Left renal cortex interstitium (tissue), 4 donors: ENCODE measurements around the gene C9orf50. TPM values are rescaled to one million over a fixed set of nuclear protein-coding genes. Genes with fewer than 3 reads are reported as not detected.
"Not testable (repeated sequence)": the region's sequence is repeated elsewhere in the genome, so short reads cannot be mapped to it uniquely, and the experiment has no call there.

Source experiments
- DNase-seq, 4 donors: peaks; one replicate each; pipeline ENCODE4 v3.0.0-alpha.2; 2013; ENCODE audit warnings: low read depth in 4 of 4, low spot score in 2 of 4, missing footprints in 1 of 4
- polyA plus RNA-seq, 4 donors: library from polyadenylated mRNA; unstranded; fragments of 120-200 nt; gene quantifications; one replicate each; pipeline ENCODE4 v1.2.1, GENCODE V29; 2013; ENCODE audit not compliant: insufficient read length in 4 of 4

C9orf50 gene
- polyA plus RNA-seq, 4 donors = 0.64 to 0.99 (median 0.83) TPM

GRCh38 chr9:129595903-129596540, 24.9 kb downstream of the C9orf50 start:
- no peak for DNase-seq

GRCh38 chr9:129595311-129595741, 25.6 kb downstream of the C9orf50 start:
- no peak for DNase-seq

GRCh38 chr9:129594632-129595031, 26.3 kb downstream of the C9orf50 start:
- no peak for DNase-seq

GRCh38 chr9:129592790-129593189, 28.1 kb downstream of the C9orf50 start:
- not testable (repeated sequence) for DNase-seq

GRCh38 chr9:129591916-129592315, 29.0 kb downstream of the C9orf50 start:
- DNase-seq = no peak

GRCh38 chr9:129590466-129590865, 30.4 kb downstream of the C9orf50 start:
- DNase-seq = no peak

GRCh38 chr9:129587487-129588262, 33.2 kb downstream of the C9orf50 start:
- DNase-seq = no peak

- DNase-seq = no peak
These were observed 34.2 kb downstream of the C9orf50 start for GRCh38 chr9:129586685-129587084.

GRCh38 chr9:129586245-129586644, 34.7 kb downstream of the C9orf50 start:
- DNase-seq = no peak

- no peak for DNase-seq
These were observed 35.5 kb downstream of the C9orf50 start for GRCh38 chr9:129585352-129585751.

GRCh38 chr9:129584136-129584535, 36.8 kb downstream of the C9orf50 start:
- no peak for DNase-seq

GRCh38 chr9:129583308-129584038, 37.4 kb downstream of the C9orf50 start:
- DNase-seq = no peak

- DNase-seq = no peak
These were observed 38.0 kb downstream of the C9orf50 start for GRCh38 chr9:129582855-129583254.

- DNase-seq = no peak
These were observed 39.3 kb downstream of the C9orf50 start for GRCh38 chr9:129581505-129582189.

- no peak for DNase-seq
These were observed 40.5 kb downstream of the C9orf50 start for GRCh38 chr9:129580211-129580915.

GRCh38 chr9:129579294-129579693, 41.6 kb downstream of the C9orf50 start:
- no peak for DNase-seq

- no peak for DNase-seq
These were observed 44.1 kb downstream of the C9orf50 start for GRCh38 chr9:129576546-129577543.

GRCh38 chr9:129575818-129576217, 45.1 kb downstream of the C9orf50 start:
- DNase-seq = no peak
